Neuron (in vitro differentiated cells): ENCODE measurements around the gene MUC5AC.
"Not testable (repeated sequence)": the region's sequence is repeated elsewhere in the genome, so short reads cannot be mapped to it uniquely, and the experiment has no call there.

Source experiments
- H2AFZ ChIP-seq: one replicate; pipeline ENCODE4 v1.6.1; 2013; ENCODE audit warnings: low read depth, mild to moderate bottlenecking, inconsistent platforms, low read length, moderate library complexity
- H3K27me3 ChIP-seq: one replicate; pipeline ENCODE4 v1.6.1; 2013; ENCODE audit warnings: low read length; ENCODE audit not compliant: insufficient read depth
- H3K36me3 ChIP-seq: one replicate; pipeline ENCODE4 v1.6.1; 2013; ENCODE audit warnings: low read length; ENCODE audit not compliant: insufficient read depth
- H3K4me1 ChIP-seq: one replicate; pipeline ENCODE4 v1.6.1; 2013; ENCODE audit warnings: low read length; ENCODE audit not compliant: insufficient read depth
- H3K4me3 ChIP-seq: 2 replicates; pipeline ENCODE4 v1.5.1; 2013; ENCODE audit warnings: mild to moderate bottlenecking, low read length, moderate library complexity
- H3K9me3 ChIP-seq: one replicate; pipeline ENCODE4 v1.6.1; 2013; ENCODE audit warnings: low read length

Gene MUC5AC

GRCh38 chr11:1167751-1168231 is 10.0 kb downstream of the MUC5AC start:
- Histone ChIP-seq H2AFZ (no peak overlapping the region), H3K4me1 (no peaks in the 10 kb centered on the region), H3K27me3 (peaks cover 3% of the 10 kb centered on the region), H3K4me3 (no peak overlapping the region), H3K36me3 (no peaks in the 10 kb centered on the region), H3K9me3 (no peaks in the 10 kb centered on the region)

GRCh38 chr11:1168256-1168655 is 10.5 kb downstream of the MUC5AC start:
- no peak overlapping the region for H2AFZ ChIP-seq

GRCh38 chr11:1168721-1169161 is 11.0 kb downstream of the MUC5AC start:
- Histone ChIP-seq H3K36me3 (no peaks in the 10 kb centered on the region), H3K4me3 (no peak overlapping the region), H3K4me1 (no peaks in the 10 kb centered on the region), H3K9me3 (no peaks in the 10 kb centered on the region), H3K27me3 (no peaks in the 10 kb centered on the region), H2AFZ (no peak overlapping the region)

More at GRCh38 chr11:1168256-1168655, 10.5 kb downstream of the MUC5AC start:
- Histone ChIP-seq H3K27me3 (no peaks in the 10 kb centered on the region), H3K4me3 (no peak overlapping the region), H3K9me3 (no peaks in the 10 kb centered on the region), H3K4me1 (no peaks in the 10 kb centered on the region), H3K36me3 (no peaks in the 10 kb centered on the region)

- H3K27me3 ChIP-seq = no peaks in the 10 kb centered on the region
- H3K4me1 ChIP-seq = no peaks in the 10 kb centered on the region
- H2AFZ ChIP-seq = no peak overlapping the region
- H3K4me3 ChIP-seq = no peak overlapping the region
- H3K9me3 ChIP-seq = peaks cover 4% of the 10 kb centered on the region
- H3K36me3 ChIP-seq = no peaks in the 10 kb centered on the region
These were observed 13.7 kb downstream of the MUC5AC start for GRCh38 chr11:1171223-1171984.

GRCh38 chr11:1171985-1172728 is 14.4 kb downstream of the MUC5AC start:
- H2AFZ ChIP-seq = no peak overlapping the region
- no peaks in the 10 kb centered on the region for H3K27me3 ChIP-seq
- no peaks in the 10 kb centered on the region for H3K36me3 ChIP-seq
- H3K4me1 ChIP-seq = no peaks in the 10 kb centered on the region
- H3K4me3 ChIP-seq = no peak overlapping the region
- H3K9me3 ChIP-seq = peaks cover 4% of the 10 kb centered on the region

GRCh38 chr11:1172729-1173117 is 15.0 kb downstream of the MUC5AC start:
- no peaks in the 10 kb centered on the region for H3K27me3 ChIP-seq
- H3K36me3 ChIP-seq = no peaks in the 10 kb centered on the region
- no peaks in the 10 kb centered on the region for H3K4me1 ChIP-seq
- no peak overlapping the region for H2AFZ ChIP-seq
- peaks cover 4% of the 10 kb centered on the region for H3K9me3 ChIP-seq
- no peak overlapping the region for H3K4me3 ChIP-seq

- not testable (repeated sequence) for H3K27me3 ChIP-seq, H2AFZ ChIP-seq, H3K4me3 ChIP-seq, H3K36me3 ChIP-seq, H3K4me1 ChIP-seq, H3K9me3 ChIP-seq
These were observed 15.6 kb downstream of the MUC5AC start for GRCh38 chr11:1173396-1173795.

GRCh38 chr11:1174441-1175370 is 17.0 kb downstream of the MUC5AC start:
- Histone ChIP-seq H2AFZ (no peak overlapping the region), H3K4me1 (no peaks in the 10 kb centered on the region), H3K36me3 (no peaks in the 10 kb centered on the region), H3K4me3 (no peak overlapping the region), H3K27me3 (no peaks in the 10 kb centered on the region), H3K9me3 (peaks cover 4% of the 10 kb centered on the region)

GRCh38 chr11:1175461-1176223 is 17.9 kb downstream of the MUC5AC start:
- peaks cover 4% of the 10 kb centered on the region for H3K9me3 ChIP-seq
- H2AFZ ChIP-seq = no peak overlapping the region
- H3K27me3 ChIP-seq = no peaks in the 10 kb centered on the region
- H3K36me3 ChIP-seq = no peaks in the 10 kb centered on the region
- no peak overlapping the region for H3K4me3 ChIP-seq
- no peaks in the 10 kb centered on the region for H3K4me1 ChIP-seq

GRCh38 chr11:1176224-1177019 is 18.7 kb downstream of the MUC5AC start:
- no peak overlapping the region for H2AFZ ChIP-seq
- H3K36me3 ChIP-seq = no peaks in the 10 kb centered on the region
- H3K27me3 ChIP-seq = no peaks in the 10 kb centered on the region
- H3K9me3 ChIP-seq = peaks cover 4% of the 10 kb centered on the region
- no peak overlapping the region for H3K4me3 ChIP-seq
- no peaks in the 10 kb centered on the region for H3K4me1 ChIP-seq

- H3K36me3 ChIP-seq = no peaks in the 10 kb centered on the region
- H3K27me3 ChIP-seq = no peaks in the 10 kb centered on the region
- H2AFZ ChIP-seq = no peak overlapping the region
- no peaks in the 10 kb centered on the region for H3K4me1 ChIP-seq
- peaks cover 4% of the 10 kb centered on the region for H3K9me3 ChIP-seq
- no peak overlapping the region for H3K4me3 ChIP-seq
These were observed 19.4 kb downstream of the MUC5AC start for GRCh38 chr11:1177020-1177770.
